GM21528 (cell line): ENCODE measurements around the gene GNAO1.

ENCODE experiments used
- ATAC-seq: cut with Tn5 transposase; IDR thresholded peaks from one replicate; pipeline ENCODE4 v1.9.1; 2021; ENCODE audit warnings: mild to moderate bottlenecking, moderate library complexity; ENCODE audit not compliant: unreplicated experiment, low FRiP score

GNAO1 gene

GRCh38 chr16:56282451-56282850, 91.2 kb downstream of the GNAO1 start:
- no peak for ATAC-seq

GRCh38 chr16:56284521-56284920, 93.2 kb downstream of the GNAO1 start:
- no peak for ATAC-seq

GRCh38 chr16:56286809-56287208, 95.5 kb downstream of the GNAO1 start:
- ATAC-seq = no peak

GRCh38 chr16:56288019-56288418, 96.7 kb downstream of the GNAO1 start:
- no peak for ATAC-seq

- ATAC-seq = no peak
Observed at GRCh38 chr16:56289416-56289815, 98.1 kb downstream of the GNAO1 start.

GRCh38 chr16:56289862-56290261, 98.6 kb downstream of the GNAO1 start:
- ATAC-seq = no peak

GRCh38 chr16:56294014-56294413, 102.7 kb downstream of the GNAO1 start:
- no peak for ATAC-seq

- ATAC-seq = no peak
Observed at GRCh38 chr16:56294579-56294978, 103.3 kb downstream of the GNAO1 start.

GRCh38 chr16:56295059-56295665, 103.9 kb downstream of the GNAO1 start:
- no peak for ATAC-seq

- no peak for ATAC-seq
Observed at GRCh38 chr16:56295739-56296527, 104.6 kb downstream of the GNAO1 start.

- no peak for ATAC-seq
Observed at GRCh38 chr16:56297684-56298083, 106.4 kb downstream of the GNAO1 start.

- no peak for ATAC-seq
Observed at GRCh38 chr16:56298116-56298515, 106.8 kb downstream of the GNAO1 start.

GRCh38 chr16:56298948-56299596, 107.8 kb downstream of the GNAO1 start:
- no peak for ATAC-seq

- no peak for ATAC-seq
Observed at GRCh38 chr16:56300242-56300623, 108.9 kb downstream of the GNAO1 start.

- ATAC-seq = no peak
Observed at GRCh38 chr16:56300891-56301850, 109.9 kb downstream of the GNAO1 start.

- no peak for ATAC-seq
Observed at GRCh38 chr16:56302506-56302905, 111.2 kb downstream of the GNAO1 start.

GRCh38 chr16:56303066-56303715, 111.9 kb downstream of the GNAO1 start:
- no peak for ATAC-seq

GRCh38 chr16:56303880-56304279, 112.6 kb downstream of the GNAO1 start:
- ATAC-seq = no peak

GRCh38 chr16:56305956-56306565, 114.8 kb downstream of the GNAO1 start:
- ATAC-seq = no peak
